Activated CD8-positive, alpha-beta memory T cell treated with anti-CD3 and anti-CD28 coated beads, Interleukin-2, amount 50 U/mL, for 48 hours (primary cell): ENCODE measurements around the gene RAPGEF6.
"Not testable (repeated sequence)": the region's sequence is repeated elsewhere in the genome, so short reads cannot be mapped to it uniquely, and the experiment has no call there.

ENCODE experiments used
- DNase-seq: peaks from one replicate; pipeline ENCODE4 v3.0.0-alpha.2; 2020

Gene RAPGEF6

DNA sequence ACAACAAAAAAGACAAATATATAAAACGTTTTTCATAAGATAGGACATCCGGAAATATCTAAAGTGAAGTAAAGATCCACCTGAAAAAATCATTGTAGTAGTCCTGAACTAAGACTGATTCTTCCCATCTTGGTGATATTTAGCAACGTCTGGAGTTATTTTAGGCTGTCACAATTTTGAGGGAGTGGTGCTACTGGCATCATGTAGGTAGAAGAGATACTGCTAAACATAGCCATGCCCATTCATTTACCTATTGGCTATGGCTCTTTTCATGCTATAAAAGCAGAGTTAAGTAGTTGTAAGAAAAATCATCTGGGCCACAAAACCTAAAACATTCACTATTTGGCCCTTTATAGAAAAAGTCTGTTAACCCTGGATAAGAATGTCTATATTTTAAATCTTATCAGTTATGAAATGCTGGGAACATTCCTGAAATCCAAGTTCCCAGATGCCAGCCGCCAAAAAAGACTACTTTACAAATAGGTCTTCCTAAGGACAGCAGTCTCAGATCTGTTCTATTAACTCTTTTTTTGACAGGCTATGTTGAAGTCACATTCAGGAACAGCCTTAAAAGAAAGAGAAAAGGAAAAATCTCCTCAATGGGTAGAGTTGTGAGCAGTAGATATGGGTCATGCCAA lies 27.0 kb downstream of the RAPGEF6 start:
- no peak for DNase-seq

DNA sequence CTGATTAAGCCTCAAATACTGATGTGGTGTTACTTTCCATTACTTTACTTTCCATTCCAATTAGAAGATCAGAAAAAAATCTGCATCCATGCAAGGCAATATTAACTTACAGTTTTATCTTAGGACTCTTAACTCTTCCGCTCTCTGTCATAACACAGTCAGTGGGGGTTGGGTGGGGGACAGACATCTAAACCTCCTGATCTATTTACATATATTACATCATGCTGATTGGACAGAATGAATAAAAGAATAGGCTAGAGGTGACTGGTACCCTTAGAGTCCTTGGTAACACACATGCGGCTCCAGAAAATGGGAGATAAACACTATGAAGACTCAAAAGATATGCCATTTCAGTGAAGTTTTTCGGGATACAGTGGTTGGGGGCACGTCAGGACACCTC lies 27.6 kb downstream of the RAPGEF6 start:
- no peak for DNase-seq

DNA sequence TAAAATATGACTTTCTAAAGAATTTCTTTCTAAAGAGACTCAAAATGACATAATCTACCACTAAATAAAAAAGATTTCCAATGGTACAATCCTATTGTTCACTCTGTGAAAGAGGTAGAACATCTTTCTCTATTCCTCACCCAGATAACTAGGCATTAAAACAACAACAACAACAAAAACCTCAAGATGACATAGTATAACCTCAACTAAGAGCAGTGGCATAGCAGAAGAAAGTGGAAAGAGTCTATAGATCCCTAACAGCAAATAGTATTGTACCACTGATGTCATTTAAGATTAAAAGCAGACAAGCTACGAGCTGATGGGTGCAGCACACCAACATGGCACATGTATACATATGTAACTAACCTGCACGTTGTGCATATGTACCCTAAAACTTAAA lies 29.9 kb downstream of the RAPGEF6 start:
- DNase-seq, result no peak

DNA sequence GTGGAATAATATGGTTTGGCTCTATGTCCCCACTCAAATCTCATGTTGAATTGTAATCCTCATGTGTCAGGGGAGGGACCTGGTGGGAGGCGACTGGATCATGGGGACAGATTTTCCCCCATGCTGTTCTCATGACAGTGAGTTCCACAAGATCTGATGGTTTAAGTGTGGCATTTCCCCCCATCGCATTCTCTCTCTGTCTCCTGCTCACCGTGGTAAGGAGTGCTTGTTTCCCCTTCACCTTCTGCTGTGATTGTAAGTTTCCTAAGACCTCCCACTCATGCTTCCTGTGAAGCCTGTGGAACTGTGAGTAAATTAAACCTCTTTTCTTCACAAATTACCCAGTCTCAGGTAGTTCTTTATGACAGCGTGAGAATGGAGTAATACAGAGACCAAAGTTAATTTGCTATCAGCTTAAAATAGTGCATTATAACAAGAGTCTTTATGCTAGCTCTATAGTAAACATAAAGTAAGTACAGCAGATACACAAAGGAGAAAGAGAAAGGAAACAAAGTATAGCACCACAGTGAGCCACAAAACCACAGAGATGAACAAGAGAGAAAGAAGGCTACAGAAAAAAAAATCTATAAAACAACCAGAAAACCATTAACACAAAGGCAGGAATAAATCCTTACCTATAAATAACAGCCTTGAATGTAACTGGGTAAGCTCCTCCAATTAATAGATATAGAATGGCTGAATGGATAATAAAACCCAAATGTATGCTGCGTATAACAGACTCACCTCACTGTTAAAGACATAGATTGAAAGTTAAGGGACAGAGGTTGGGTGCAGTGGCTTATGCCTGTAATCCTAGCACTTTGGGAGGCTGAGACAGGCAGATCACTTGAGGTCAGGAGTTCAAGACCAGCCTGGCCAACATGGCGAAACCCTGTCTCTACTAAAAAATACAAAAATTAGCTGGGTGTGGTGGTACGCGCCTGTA lies 39.7 kb downstream of the RAPGEF6 start:
- DNase-seq, result no peak

DNA sequence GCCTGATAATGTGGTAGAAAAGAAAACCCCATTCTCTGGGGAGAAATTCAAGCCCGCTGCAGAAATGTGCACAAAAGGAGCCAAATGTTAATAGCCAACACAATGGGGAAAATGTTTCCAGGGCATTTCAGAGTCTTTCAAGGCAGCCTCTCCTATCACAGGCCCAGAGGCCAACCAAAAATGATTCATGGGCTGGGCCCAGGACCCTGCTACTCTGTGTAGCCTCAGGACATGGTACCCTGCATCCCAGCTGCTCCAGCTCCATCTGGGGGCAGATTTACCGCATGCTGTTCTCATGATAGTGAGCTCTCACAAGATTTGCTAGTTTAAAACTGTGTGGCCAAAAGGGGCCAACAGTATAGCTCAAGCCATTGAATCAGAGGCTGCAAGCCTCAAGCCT lies 41.1 kb downstream of the RAPGEF6 start:
- no peak for DNase-seq

DNA sequence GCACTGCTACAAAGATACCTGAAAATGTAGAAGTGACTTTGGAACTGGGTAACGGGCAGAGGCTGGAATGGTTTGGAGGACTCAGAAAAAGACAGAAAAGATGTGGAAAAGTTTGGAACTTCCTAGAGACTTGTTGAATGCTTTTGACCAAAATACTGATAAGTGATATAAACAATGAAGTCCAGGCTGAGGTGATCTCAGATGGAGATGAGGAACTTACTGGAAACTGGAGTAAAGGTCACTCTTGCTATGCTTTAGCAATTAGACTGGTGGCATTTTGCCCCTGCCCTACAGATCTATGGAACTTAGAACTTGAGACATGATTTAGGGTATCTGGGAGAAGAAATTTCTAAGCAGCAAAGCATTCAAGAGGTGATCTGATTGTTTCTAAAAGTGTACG lies 41.6 kb downstream of the RAPGEF6 start:
- DNase-seq, result not testable (repeated sequence)

DNA sequence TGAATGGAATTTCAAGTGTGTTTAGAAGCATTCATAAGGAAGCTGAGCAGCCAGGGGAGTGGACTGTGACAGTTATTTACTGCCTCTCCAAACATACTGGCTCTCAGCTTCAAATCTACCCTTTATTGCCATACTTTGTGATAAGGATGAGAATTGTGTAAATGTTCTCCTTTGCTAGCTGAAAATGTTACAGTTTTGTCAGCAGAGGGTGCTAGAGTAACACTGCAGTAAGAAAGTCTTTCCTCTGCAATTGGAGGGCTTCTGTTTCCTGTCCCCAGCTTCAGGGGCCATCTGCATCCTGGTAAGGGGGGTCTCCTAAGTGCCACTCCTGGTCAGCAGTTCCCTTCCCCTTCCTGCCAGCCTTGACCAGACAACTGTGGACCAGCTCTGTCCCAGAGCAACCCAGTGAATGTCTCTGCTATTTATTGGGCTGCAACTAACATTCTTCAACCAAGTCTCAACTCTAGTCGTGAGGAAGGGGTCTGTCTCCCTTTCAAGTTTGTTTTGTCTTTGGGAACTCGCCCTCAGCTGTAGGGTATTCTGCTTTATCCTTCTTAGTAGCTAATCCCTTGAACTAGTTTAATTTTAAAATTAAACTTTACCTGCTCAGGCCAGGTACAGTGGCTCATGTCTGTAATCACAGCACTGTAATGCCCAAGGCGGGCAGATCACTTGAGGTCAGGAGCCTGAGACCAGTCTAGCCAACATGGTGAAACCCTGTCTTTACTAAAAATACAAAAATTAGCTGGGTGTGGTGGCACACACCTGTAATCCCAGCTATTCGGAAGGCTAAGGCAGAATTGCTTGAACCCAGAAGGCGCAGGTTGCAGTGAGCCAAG lies 45.3 kb downstream of the RAPGEF6 start:
- DNase-seq, result no peak

DNA sequence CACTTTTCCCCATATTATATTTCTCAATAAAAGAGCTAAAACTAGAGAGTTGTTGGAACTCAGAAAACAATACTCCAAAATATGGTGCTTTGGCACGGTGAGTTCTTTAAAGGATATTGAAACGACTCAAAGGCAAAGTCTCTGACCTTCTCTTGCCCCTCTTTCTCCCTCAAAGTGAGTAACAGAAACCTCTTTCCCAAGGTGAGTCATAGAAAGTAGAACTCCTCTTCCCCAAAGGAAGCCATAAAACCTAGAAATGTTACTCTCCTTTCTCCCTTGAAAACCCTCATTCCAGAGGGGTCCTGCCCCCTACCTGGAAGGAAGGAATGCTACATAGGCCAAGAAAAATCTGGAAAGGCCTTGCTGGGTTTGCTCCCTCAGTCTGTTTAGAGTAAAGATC lies 47.5 kb downstream of the RAPGEF6 start:
- DNase-seq, result no peak

DNA sequence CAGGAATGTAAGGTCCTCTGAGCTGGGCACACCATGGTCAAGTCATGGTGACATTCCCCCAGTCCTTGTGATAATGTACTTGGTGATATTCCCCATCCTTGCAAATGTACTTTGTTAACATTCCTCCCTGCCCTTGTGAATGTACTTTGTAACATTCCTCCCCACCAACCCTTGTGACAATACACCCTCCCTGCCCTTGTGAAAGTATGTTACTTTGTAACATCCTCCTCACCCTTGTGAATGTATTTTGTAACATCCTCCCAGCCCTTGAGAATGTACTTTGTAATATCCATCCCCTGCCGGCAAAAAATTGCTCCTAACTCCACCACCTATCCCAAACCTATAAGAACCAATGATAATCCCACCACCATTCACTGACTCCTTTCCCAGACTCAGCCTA lies 53.3 kb downstream of the RAPGEF6 start:
- no peak for DNase-seq

DNA sequence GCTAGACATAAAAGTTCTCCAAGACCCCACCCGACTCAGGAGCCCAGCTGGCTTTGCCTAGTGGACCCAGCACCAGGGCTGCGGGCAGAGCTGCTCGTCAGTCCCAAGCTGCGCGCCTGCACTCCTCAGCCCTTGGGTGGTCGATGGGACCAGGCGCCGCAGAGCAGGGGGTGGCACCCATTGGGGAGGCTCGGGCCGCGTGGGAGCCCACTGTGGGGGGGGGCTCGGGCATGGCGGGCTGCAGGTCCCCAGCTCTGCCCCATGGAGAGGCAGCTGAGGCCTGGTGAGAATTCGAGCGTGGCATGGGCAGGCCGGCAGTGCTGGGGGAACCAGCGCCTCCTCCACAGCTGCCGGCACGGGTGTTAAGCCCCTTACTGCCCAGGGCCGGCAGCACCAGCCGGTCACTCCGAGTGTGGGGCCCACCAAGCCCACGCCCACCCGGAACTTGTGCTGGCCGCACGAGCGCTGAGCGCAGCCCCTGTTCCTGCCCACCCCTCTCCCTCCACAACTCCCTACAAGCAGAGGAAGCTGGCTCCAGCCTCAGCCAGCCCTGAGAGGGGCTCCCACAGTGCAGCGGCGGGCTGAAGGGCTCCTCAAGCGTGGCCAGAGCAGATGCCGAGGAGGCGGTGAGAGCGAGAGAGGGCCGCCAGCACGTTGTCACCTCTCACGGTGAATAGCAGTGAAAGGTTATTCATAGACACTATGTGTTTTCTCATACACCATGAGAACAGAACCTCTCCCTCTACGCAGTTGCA lies 54.9 kb downstream of the RAPGEF6 start:
- DNase-seq, result no peak

DNA sequence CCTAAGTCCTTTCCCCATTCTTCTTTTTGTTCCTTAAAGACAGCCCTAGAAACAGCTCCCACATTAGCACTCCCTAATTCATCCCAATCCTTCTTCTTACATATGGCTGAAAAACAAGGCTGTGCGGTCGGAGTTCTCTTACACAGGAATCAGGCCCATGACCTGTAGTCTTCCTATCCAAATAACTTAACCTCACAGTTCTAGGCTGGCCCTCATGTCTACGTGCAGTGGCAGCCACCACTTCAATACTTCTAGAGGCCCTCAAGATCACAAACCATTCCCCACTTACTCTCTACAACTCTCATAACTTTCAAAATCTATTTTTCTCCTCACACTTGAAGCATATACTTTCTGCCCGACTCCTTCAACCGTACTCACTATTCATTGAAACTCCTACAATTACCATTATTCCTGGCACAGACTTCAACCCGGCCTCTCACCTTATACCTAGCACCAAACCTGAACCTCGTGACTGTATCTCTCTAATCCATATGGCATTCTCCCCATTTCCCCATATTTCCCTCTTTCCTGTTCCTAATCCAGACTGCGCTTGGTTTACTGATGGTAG lies 59.3 kb downstream of the RAPGEF6 start:
- DNase-seq, result no peak

DNA sequence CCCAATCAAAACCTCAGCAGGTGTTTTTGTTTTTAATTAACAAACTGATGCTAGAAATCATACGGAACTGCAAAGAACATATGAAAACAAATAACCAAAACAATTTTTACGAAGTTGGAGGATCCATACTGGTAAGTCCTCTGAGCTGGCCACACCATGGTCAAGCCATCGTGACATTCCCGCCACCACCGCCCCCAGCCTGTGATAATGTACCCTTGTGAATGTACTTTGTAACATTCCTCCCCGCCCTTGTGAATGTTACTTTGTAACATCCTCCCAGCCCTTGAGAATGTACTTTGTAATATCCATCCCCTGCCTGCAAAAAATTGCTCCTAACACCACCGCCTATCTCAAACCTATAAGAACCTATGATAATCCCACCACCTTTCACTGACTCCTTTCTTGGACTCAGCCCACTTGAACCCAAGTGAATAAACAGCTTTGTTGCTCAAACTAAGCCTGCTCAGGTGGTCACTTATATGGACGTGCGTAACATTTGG lies 63.3 kb downstream of the RAPGEF6 start:
- no peak for DNase-seq

DNA sequence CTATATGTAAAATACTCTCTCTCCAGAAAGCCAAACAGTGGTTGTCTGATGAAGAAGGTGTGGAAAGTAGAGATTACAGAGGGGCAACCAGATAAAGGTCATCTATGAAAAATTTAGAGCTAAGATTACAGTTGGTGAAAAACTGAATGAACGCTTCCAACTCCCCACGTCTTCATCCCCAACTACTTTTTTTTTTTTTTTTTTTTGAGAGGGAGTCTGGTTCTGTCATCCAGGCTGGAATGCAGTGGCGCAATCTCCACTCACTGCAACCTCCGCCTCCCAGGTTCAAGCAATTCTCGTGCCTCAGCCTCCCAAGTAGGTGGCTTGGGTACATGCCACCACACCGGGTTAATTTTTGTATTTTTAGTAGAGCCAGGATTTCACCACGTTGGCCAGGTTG lies 64.3 kb downstream of the RAPGEF6 start:
- DNase-seq, result no peak

DNA sequence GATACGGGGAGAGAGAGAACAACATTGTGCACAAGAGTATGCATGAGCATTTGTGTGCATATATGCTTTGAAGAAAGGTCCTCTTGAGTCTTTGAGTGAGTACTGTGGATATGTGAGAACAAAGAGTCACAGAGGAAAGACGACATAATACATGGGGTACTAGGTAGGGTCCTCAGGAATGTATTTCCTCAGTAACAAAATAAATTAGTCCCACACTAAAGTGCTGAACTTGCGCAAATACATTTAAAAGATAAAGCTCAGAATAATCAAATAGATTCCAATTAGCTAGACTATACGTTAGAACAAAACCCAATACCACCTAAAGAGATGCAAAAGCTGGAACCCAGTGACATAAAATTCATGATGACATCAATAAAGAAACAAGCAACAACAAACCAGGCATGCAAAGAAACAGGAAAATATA lies 70.8 kb downstream of the RAPGEF6 start:
- DNase-seq, result no peak

DNA sequence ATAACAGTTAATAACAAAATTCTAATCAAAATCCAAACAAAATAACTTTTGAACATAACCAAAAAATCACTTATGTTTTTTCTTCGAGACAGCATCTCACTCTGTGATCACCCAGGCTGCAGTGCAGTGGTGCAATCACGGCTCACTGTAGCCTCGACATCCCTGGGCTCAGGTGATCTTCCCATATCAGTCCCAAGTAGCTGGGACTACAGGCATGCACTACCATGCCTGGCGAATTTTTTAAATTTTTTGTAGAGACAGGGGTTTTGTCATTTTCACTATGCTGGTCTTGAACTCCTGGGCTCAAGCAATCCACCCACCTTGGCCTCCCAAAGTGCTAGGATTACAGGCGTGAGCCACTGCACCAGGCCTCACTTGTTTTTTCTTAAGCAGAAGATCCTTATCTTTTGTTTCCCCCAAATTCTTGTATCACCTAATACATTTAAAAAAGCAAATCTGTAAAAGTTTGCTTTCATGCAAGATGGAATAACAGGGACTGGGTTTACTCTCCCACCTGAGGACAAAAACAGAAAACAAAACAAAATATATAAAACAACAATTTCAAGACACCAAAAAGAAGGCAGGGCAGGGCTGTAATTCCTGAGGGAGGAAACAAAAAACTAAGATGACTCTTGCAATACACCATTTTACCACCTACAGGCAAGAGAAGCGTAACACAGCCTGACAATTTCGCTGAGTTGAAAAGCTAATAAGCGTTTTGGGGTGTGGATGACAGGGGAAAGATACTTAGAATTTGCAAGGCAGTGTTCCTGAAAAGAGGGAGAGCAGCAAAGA lies 71.4 kb downstream of the RAPGEF6 start:
- DNase-seq, result no peak

DNA sequence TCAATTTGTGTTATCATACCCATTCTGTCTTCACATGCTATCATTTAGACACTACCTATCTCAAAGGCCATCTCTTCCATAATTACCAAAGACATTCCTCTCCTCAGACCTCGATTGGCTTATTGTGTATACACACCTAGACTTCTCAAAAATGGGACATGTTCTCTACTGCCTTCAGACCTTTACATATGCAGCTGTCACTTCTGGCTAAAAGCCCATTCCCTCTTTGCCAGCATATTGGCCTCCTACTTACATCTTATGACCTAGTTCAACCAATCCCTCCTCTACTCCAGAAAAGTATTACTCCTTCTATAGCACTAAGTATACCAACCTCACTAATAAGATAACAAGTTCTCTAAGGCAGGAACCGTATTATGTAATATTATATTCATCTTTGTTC lies 84.4 kb downstream of the RAPGEF6 start:
- no peak for DNase-seq

DNA sequence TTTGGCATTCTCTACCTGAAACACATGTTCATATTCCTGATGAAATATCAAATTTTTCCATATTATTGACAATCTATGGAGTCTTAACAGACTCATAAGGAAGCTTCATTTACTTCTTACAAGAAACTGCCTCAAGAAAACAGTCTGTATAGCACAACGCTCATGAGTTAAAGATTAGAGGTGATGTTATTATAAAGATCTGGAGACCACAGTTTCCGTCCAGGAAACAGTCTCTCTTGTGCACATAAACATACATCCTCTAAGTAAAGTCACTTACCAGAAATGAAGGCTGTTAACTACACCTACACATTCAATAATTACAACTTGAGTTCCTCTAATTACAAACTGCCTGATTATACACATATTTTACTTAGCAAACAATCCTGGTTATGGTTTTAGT lies 86.9 kb downstream of the RAPGEF6 start:
- no peak for DNase-seq

DNA sequence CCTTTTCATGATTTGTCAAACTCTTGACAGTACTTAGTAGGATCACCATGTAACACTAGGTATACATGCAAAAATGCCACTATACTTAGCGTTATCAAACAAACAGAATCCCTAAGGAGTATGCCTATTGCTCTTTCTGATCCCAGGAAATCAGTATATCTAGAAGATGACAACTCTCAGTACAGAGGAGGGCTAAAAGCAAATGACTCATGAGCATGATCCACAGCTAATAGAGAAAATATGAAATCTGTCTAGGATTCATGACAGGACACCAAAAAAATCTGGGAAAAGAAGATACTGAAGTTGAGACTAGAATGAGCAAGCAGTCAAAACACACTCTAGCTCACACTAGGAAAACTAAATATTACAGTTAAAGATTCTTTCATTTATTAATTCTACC lies 89.2 kb downstream of the RAPGEF6 start:
- no peak for DNase-seq

DNA sequence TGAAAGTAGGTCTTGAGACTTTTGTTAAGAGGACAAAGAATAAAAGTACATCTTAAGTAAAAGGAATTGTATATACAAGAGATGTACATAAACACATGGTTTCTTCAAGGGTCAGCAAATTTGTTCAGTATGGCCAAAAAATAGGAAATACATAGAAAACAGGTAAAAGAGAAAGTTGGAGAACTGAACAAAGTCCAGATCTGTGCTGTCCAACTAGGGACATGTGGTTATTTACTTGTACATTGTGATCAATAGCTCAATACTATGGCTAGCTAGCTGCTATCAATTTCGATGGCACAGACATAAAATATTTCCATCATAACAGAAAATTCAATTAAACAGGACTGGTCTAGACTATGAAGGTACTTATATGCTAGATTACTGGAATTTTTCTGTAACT lies 92.3 kb downstream of the RAPGEF6 start:
- no peak for DNase-seq

DNA sequence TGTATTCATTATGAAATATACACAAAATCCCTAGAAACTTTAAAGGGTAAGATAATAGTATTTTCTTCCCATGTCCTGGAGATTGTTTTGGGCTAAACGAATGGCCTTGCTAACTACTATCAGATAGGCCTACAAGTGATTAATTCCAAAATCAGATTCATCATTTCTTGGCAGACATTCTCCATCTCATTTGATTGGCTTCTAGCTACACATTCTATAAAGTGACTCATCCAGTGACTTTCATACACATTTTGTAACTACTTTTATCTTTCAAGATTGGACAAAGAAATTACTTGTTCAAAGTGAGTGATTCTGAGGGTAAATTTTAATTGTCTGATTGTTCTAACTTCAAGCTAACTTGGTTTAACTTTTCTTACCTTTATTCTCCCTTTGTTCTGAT lies 93.3 kb downstream of the RAPGEF6 start:
- DNase-seq, result no peak

DNA sequence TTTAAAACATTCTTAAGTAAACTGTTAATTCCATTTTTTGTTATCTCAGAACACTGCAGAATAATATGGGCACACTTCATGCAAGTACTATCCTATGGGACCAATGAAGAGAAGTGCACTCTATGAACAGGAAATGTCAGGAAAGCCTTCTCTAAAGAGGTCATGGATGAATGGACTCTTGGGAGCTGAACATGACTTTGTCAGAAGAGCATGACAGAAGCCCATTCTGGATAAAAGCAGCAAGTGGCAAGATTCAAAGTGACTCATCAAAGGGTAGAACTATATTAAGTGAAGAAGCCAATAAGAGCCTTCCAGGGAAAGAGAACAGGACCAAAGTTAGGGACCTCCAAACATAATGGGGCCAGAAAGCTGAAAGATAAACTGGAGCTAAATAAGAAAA lies 94.0 kb downstream of the RAPGEF6 start:
- DNase-seq, result no peak
